Neural cell (in vitro differentiated cells): Measurements from ENCODE around the gene LRRC45. TPM values are rescaled to one million over a fixed set of nuclear protein-coding genes. Genes with fewer than 3 reads are reported as not detected.

Experiments
- H2AFZ ChIP-seq: fragments of 200-600, 300-800 bp; sonication (generic), shearing (Covaris generic); 2 replicates; pipeline ENCODE4 v1.6.0; 2014; ENCODE audit warnings: low read depth, mild to moderate bottlenecking, antibody characterized with exemption, low read length, moderate library complexity
- H3F3A ChIP-seq: fragments of 200-600 bp; shearing (Covaris generic); 2 replicates; pipeline ENCODE4 v1.6.1; 2016; ENCODE audit warnings: mild to moderate bottlenecking, moderate library complexity, mixed read lengths, antibody characterized with exemption, low read length; ENCODE audit not compliant: insufficient read depth, poor library complexity, severe bottlenecking
- H3K27ac ChIP-seq: fragments of 200-600, 300-800 bp; sonication (generic), shearing (Covaris generic); 2 replicates; pipeline ENCODE4 v1.5.1; 2014; ENCODE audit warnings: mild to moderate bottlenecking, low read length, moderate library complexity
- H3K27me3 ChIP-seq: fragments of 300-800, 200-600 bp; sonication (generic), shearing (Covaris generic); 2 replicates; pipeline ENCODE4 v1.6.0; 2014; ENCODE audit warnings: mild to moderate bottlenecking, low read depth, low read length, moderate library complexity; ENCODE audit not compliant: insufficient read depth
- H3K36me3 ChIP-seq: fragments of 300-800, 200-600 bp; sonication (generic), shearing (Covaris generic); 2 replicates; pipeline ENCODE4 v1.5.1; 2014; ENCODE audit warnings: mild to moderate bottlenecking, antibody characterized with exemption, low read length, moderate library complexity; ENCODE audit not compliant: insufficient read depth
- H3K4me2 ChIP-seq: fragments of 300-800, 200-600 bp; sonication (generic), shearing (Covaris generic); 2 replicates; pipeline ENCODE4 v1.6.0; 2014; ENCODE audit warnings: mild to moderate bottlenecking, low read length
- H3K4me3 ChIP-seq: fragments of 300-800, 200-600 bp; sonication (generic), shearing (Covaris generic); 2 replicates; pipeline ENCODE4 v1.5.1; 2014; ENCODE audit warnings: mild to moderate bottlenecking, low read length, moderate library complexity
- H3K79me2 ChIP-seq: fragments of 200-600 bp; shearing (Covaris generic); replicated peaks from 2 replicates; pipeline ENCODE4 v1.6.0; 2014; ENCODE audit warnings: mild to moderate bottlenecking, low read length, moderate library complexity; ENCODE audit not compliant: insufficient read depth
- H3K9ac ChIP-seq: fragments of 300-800, 200-600 bp; sonication (generic), shearing (Covaris generic); 2 replicates; pipeline ENCODE4 v1.6.1; 2016; ENCODE audit warnings: mild to moderate bottlenecking, low read length, mixed read lengths
- H3K9me2 ChIP-seq: fragments of 200-600 bp; shearing (Covaris generic); 2 replicates; pipeline ENCODE4 v1.6.1; 2016; ENCODE audit warnings: mild to moderate bottlenecking, low read length, mixed read lengths; ENCODE audit not compliant: insufficient read depth
- H3K9me3 ChIP-seq: fragments of 200-600, 300-800 bp; sonication (generic), shearing (Covaris generic); 2 replicates; pipeline ENCODE4 v1.6.1; 2016; ENCODE audit warnings: mild to moderate bottlenecking, mixed run types, low read length, moderate library complexity, mixed read lengths
- H4K20me1 ChIP-seq: fragments of 200-600 bp; shearing (Covaris generic); 2 replicates; pipeline ENCODE4 v1.6.1; 2016; ENCODE audit warnings: mild to moderate bottlenecking, mixed run types; ENCODE audit not compliant: insufficient read depth
- EP300 ChIP-seq: fragments of 450-650 bp; conservative IDR thresholded peaks from 2 replicates; pipeline ENCODE4 v1.6.1; 2014; ENCODE audit warnings: antibody characterized with exemption, mild to moderate bottlenecking, moderate library complexity; ENCODE audit not compliant: poor library complexity, severe bottlenecking
- EZH2 ChIP-seq: fragments of 200-600, 300-800 bp; shearing (Covaris generic), sonication (generic); IDR thresholded peaks from 2 replicates; pipeline ENCODE4 v1.6.1; 2014; ENCODE audit warnings: antibody characterized with exemption, low read length, borderline replicate concordance, mild to moderate bottlenecking; ENCODE audit not compliant: insufficient read depth, poor library complexity, severe bottlenecking
- MXI1 ChIP-seq: fragments of 450-650 bp; conservative IDR thresholded peaks from 2 replicates; pipeline ENCODE4 v1.6.1; 2014; ENCODE audit warnings: antibody characterized with exemption, mild to moderate bottlenecking; ENCODE audit not compliant: poor library complexity, severe bottlenecking
- POLR2AphosphoS5 ChIP-seq: IDR thresholded peaks from 2 replicates; pipeline ENCODE4 v1.6.1; 2012
- RAD21 ChIP-seq: fragments of 450-650 bp; conservative IDR thresholded peaks from 2 replicates; pipeline ENCODE4 v1.6.1; 2014; ENCODE audit warnings: antibody characterized with exemption, mild to moderate bottlenecking, moderate library complexity
- SMC3 ChIP-seq: fragments of 450-650 bp; conservative IDR thresholded peaks from 2 replicates; pipeline ENCODE4 v1.6.1; 2014; ENCODE audit warnings: antibody characterized with exemption, mild to moderate bottlenecking, moderate library complexity; ENCODE audit not compliant: poor library complexity
- TAF1 ChIP-seq: IDR thresholded peaks from 2 replicates; pipeline ENCODE4 v1.6.1; 2012; ENCODE audit warnings: low read depth
- polyA plus RNA-seq: library from polyadenylated mRNA; depleted of rRNA; stranded (reverse); fragments of >200 nt; gene quantifications from 2 replicates; pipeline ENCODE4 v1.2.3, GENCODE V29; 2014
- TF ChIP-seq, protein P1 (sequence below): IDR thresholded peaks from 2 replicates; pipeline ENCODE4 v1.6.1; 2012; ENCODE audit warnings: borderline replicate concordance
- TF ChIP-seq, protein P2 (sequence below): fragments of 450-650 bp; IDR thresholded peaks from 2 replicates; pipeline ENCODE4 v1.5.1; 2014; ENCODE audit warnings: antibody characterized with exemption, mild to moderate bottlenecking, moderate library complexity; ENCODE audit not compliant: poor library complexity, severe bottlenecking

Gene LRRC45
- polyA plus RNA-seq, 1 donor from 2014 or later: 51.7 TPM

GRCh38 chr17:82073446-82073845, 50.3 kb downstream of the LRRC45 start:
- Histone ChIP-seq H3K27ac (no peak overlapping the region), H4K20me1 (no peaks in the 10 kb centered on the region), H3K9me3 (no peaks in the 10 kb centered on the region), H3K9ac (no peak overlapping the region), H2AFZ (no peak overlapping the region), H3K4me3 (no peak overlapping the region), H3F3A (no peaks in the 10 kb centered on the region), H3K9me2 (no peaks in the 10 kb centered on the region), H3K27me3 (no peaks in the 10 kb centered on the region), H3K4me2 (no peak overlapping the region), H3K79me2 (no peaks in the 10 kb centered on the region), H3K36me3 (no peaks in the 10 kb centered on the region)
- TF ChIP-seq SMC3 (no peak), POLR2AphosphoS5 (no peak), MXI1 (no peak), RAD21 (no peak), EZH2 (no peak), TAF1 (no peak), EP300 (no peak)
- TF ChIP-seq, protein P1, sequence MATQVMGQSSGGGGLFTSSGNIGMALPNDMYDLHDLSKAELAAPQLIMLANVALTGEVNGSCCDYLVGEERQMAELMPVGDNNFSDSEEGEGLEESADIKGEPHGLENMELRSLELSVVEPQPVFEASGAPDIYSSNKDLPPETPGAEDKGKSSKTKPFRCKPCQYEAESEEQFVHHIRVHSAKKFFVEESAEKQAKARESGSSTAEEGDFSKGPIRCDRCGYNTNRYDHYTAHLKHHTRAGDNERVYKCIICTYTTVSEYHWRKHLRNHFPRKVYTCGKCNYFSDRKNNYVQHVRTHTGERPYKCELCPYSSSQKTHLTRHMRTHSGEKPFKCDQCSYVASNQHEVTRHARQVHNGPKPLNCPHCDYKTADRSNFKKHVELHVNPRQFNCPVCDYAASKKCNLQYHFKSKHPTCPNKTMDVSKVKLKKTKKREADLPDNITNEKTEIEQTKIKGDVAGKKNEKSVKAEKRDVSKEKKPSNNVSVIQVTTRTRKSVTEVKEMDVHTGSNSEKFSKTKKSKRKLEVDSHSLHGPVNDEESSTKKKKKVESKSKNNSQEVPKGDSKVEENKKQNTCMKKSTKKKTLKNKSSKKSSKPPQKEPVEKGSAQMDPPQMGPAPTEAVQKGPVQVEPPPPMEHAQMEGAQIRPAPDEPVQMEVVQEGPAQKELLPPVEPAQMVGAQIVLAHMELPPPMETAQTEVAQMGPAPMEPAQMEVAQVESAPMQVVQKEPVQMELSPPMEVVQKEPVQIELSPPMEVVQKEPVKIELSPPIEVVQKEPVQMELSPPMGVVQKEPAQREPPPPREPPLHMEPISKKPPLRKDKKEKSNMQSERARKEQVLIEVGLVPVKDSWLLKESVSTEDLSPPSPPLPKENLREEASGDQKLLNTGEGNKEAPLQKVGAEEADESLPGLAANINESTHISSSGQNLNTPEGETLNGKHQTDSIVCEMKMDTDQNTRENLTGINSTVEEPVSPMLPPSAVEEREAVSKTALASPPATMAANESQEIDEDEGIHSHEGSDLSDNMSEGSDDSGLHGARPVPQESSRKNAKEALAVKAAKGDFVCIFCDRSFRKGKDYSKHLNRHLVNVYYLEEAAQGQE: no peak
- TF ChIP-seq, protein P2, sequence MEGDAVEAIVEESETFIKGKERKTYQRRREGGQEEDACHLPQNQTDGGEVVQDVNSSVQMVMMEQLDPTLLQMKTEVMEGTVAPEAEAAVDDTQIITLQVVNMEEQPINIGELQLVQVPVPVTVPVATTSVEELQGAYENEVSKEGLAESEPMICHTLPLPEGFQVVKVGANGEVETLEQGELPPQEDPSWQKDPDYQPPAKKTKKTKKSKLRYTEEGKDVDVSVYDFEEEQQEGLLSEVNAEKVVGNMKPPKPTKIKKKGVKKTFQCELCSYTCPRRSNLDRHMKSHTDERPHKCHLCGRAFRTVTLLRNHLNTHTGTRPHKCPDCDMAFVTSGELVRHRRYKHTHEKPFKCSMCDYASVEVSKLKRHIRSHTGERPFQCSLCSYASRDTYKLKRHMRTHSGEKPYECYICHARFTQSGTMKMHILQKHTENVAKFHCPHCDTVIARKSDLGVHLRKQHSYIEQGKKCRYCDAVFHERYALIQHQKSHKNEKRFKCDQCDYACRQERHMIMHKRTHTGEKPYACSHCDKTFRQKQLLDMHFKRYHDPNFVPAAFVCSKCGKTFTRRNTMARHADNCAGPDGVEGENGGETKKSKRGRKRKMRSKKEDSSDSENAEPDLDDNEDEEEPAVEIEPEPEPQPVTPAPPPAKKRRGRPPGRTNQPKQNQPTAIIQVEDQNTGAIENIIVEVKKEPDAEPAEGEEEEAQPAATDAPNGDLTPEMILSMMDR: no peak

DNA sequence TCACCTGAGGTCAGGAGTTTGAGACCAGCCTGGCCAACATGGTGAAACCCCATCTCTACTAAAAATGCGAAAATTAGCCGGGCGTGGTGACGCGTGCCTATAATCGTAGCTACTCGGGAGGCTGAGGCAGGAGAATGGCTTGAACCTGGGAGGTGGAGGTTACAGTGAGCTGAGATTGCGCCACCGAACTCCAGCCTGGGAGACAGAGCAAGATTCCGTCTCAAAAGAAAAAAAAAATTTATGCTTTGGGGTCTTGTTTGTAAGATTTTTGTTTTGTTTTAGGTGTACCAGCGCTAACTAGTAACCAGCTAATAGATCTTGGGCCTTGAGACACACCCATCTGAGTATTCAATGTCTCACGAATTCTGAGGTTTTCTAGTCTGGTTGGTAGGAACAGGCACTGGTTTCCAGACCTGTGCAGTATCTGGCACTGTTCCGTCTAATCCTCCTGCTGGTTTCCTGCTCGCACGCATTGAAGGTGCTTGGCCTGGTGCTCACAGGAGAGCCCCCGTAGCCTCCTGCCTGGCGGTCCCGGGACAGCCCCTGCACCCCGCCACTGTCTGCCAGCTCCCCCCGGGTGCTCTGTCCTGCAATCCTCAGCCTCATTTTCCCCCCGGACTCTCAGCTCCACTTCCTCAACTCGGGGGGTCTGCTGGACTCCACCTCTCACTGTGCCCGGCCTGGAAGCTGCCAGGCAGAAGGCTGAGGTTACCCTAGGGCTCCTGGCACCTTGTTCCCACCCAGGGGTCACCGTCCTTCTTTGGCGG, 53.1 kb downstream of the LRRC45 start:
- H3F3A ChIP-seq: no peaks in the 10 kb centered on the region
- no peaks in the 10 kb centered on the region for H3K9me3 ChIP-seq
- no peaks in the 10 kb centered on the region for H3K79me2 ChIP-seq
- H3K4me3 ChIP-seq: no peak overlapping the region
- TF ChIP-seq EP300: no peak
- no peak for TF ChIP-seq RAD21
- no peak for TF ChIP-seq EZH2
- no peak for TF ChIP-seq SMC3
- TF ChIP-seq, protein P1: no peak
- TF ChIP-seq MXI1: no peak
- no peak for TF ChIP-seq POLR2AphosphoS5
- no peak for TF ChIP-seq TAF1
- TF ChIP-seq, protein P2: no peak
- no peaks in the 10 kb centered on the region for H3K36me3 ChIP-seq
- H3K27ac ChIP-seq: no peak overlapping the region
- no peaks in the 10 kb centered on the region for H3K27me3 ChIP-seq
- no peak overlapping the region for H2AFZ ChIP-seq
- H3K4me2 ChIP-seq: no peak overlapping the region
- no peak overlapping the region for H3K9ac ChIP-seq
- no peaks in the 10 kb centered on the region for H3K9me2 ChIP-seq
- H4K20me1 ChIP-seq: no peaks in the 10 kb centered on the region
